OCI-LY7 (cell line): Measurements from ENCODE around the gene DDIT4. TPM values are rescaled to one million over a fixed set of nuclear protein-coding genes. Genes with fewer than 3 reads are reported as not detected.

ENCODE experiments used
- BruUV-seq: library from RNA; stranded (reverse); fragments of 400-500 nt; replicated peaks from 2 replicates; lab custom pipeline; 2021; lab: Mats Ljungman, UMichigan
- CTCF ChIA-PET: fragments of 300-600 bp; sonication (Branson Sonifier 250); formaldehyde crosslinking; loops from one replicate; lab custom pipeline; 2022; ENCODE audit warnings: antibody characterized with exemption; ENCODE audit not compliant: unreplicated experiment; lab: Charles Lee
- POLR2A ChIA-PET: fragments of 300-600 bp; sonication (Branson Sonifier 250); formaldehyde crosslinking; loops from one replicate; lab custom pipeline; 2022; ENCODE audit warnings: antibody characterized with exemption; lab: Charles Lee
- DNase-seq: peaks from one replicate; pipeline ENCODE4 v3.0.0-alpha.2; 2015; ENCODE audit warnings: low spot score
- H2AFZ ChIP-seq: fragments of 200-600 bp; sonication (generic), shearing (Covaris generic); 2 replicates; pipeline ENCODE4 v1.6.1; 2014; ENCODE audit warnings: mild to moderate bottlenecking, antibody characterized with exemption, low read length, moderate library complexity
- H3K27ac ChIP-seq: fragments of 200-600 bp; sonication (generic); 2 replicates; pipeline ENCODE4 v1.5.1; 2014; ENCODE audit warnings: mixed run types, low read depth, mild to moderate bottlenecking, moderate library complexity, low read length, inconsistent platforms; ENCODE audit not compliant: poor library complexity, severe bottlenecking
- H3K36me3 ChIP-seq: fragments of 200-600 bp; sonication (generic); 2 replicates; pipeline ENCODE4 v1.6.1; 2014; ENCODE audit warnings: mild to moderate bottlenecking, antibody characterized with exemption, low read length, moderate library complexity, mixed read lengths; ENCODE audit not compliant: insufficient read depth
- H3K4me1 ChIP-seq: fragments of 200-600 bp; sonication (generic); 2 replicates; pipeline ENCODE4 v1.5.1; 2014; ENCODE audit warnings: mild to moderate bottlenecking, low read length; ENCODE audit not compliant: insufficient read depth, poor library complexity, severe bottlenecking
- H3K4me2 ChIP-seq: fragments of 200-600 bp; sonication (generic); 2 replicates; pipeline ENCODE4 v1.6.1; 2014; ENCODE audit warnings: mild to moderate bottlenecking, low read length
- H3K4me3 ChIP-seq: fragments of 200-600 bp; sonication (generic); 2 replicates; pipeline ENCODE4 v1.5.1; 2014; ENCODE audit warnings: mild to moderate bottlenecking, low read depth, low read length; ENCODE audit not compliant: poor library complexity, severe bottlenecking
- H3K79me2 ChIP-seq: fragments of 200-600 bp; sonication (generic); 2 replicates; pipeline ENCODE4 v1.6.1; 2016; ENCODE audit warnings: low read depth, mild to moderate bottlenecking, low read length, moderate library complexity, mixed read lengths; ENCODE audit not compliant: insufficient read depth
- H3K9me2 ChIP-seq: fragments of 200-600 bp; sonication (generic); 2 replicates; pipeline ENCODE4 v1.6.1; 2016; ENCODE audit warnings: mild to moderate bottlenecking, low read length, mixed read lengths; ENCODE audit not compliant: insufficient read depth
- H3K9me3 ChIP-seq: fragments of 200-600 bp; sonication (generic); 2 replicates; pipeline ENCODE4 v1.6.1; 2014; ENCODE audit warnings: mild to moderate bottlenecking, mixed run types, low read length, mixed read lengths
- H4K20me1 ChIP-seq: fragments of 200-600 bp; sonication (generic); 2 replicates; pipeline ENCODE4 v1.6.1; 2014; ENCODE audit warnings: mild to moderate bottlenecking, antibody characterized with exemption, low read length, moderate library complexity, mixed read lengths; ENCODE audit not compliant: insufficient read depth
- EZH2phosphoT487 ChIP-seq: fragments of 200-600 bp; sonication (generic); IDR thresholded peaks from 2 replicates; pipeline ENCODE4 v1.6.1; 2018; ENCODE audit warnings: low read depth, borderline replicate concordance, mild to moderate bottlenecking, mixed run types, antibody characterized with exemption, low read length, moderate library complexity, mixed read lengths
- intact Hi-C: fragments of 100-400 bp; cut with micrococcal nuclease; formaldehyde crosslinking; loops from one replicate; pipeline ENCODE4 v1.10.0; 2022; ENCODE audit not compliant: unreplicated experiment
- total RNA-seq, 2 experiments: library from RNA; depleted of rRNA in 1 of 2; stranded (reverse); fragments of >200 nt in 1 of 2; shearing (Covaris generic) in 1 of 2; gene quantifications; 2 replicates each; pipeline ENCODE4 v1.2.3, GENCODE V29; 2014 to 2022
- TF ChIP-seq, protein P1 (sequence below): fragments of 200-600 bp; sonication (generic); conservative IDR thresholded peaks from 2 replicates; pipeline ENCODE4 v1.5.1; 2014; ENCODE audit warnings: mild to moderate bottlenecking, antibody characterized with exemption, low read length, moderate library complexity, mixed read lengths

The DDIT4 gene
- total RNA-seq, 2 experiments from 2014 or later: 91.8 to 102 TPM

DNA sequence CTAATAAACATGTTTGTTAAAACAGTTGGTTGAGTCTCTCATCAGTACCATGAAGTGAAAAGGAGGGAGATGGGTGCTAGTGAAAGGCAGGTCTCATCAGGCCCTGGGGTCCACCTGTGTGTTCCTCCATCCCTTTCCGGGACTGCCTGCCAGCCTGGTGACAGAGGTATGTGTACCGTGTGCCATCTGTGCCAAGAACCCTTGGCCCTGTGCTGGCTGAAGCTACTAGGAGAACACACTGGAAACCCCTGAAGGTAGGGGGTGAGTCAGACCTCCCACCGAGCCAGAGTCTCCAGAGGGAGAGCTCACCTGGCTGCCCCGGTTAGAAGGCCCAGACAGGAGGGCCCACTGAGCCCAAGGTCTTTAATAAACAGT lies 2.3 kb downstream of the DDIT4 start:
- H3K4me2 ChIP-seq: peak overlapping the region; percentile 97
- no peaks in the 10 kb centered on the region for H3K79me2 ChIP-seq
- H3K27ac ChIP-seq: peak overlapping the region; percentile 4
- H3K4me1 ChIP-seq: peaks cover 39% of the 10 kb centered on the region
- POLR2A ChIA-PET: interaction anchor here (0.7 to 5.5 kb wide), 10 partner anchors 10 to 144 kb away, joined by 3 to 42 read pairs (median 4); no protein-coding TSS in a partner anchor
- BruUV-seq: no TSS peak
- H4K20me1 ChIP-seq: no peaks in the 10 kb centered on the region
- H2AFZ ChIP-seq: no peak overlapping the region
- H3K9me3 ChIP-seq: no peaks in the 10 kb centered on the region
- H3K9me2 ChIP-seq: no peaks in the 10 kb centered on the region
- intact Hi-C loops: no loop called here
- H3K36me3 ChIP-seq: peaks cover 19% of the 10 kb centered on the region
- peak overlapping the region; percentile 77 for H3K4me3 ChIP-seq
- TF ChIP-seq EZH2phosphoT487: no peak
- TF ChIP-seq, protein P1, sequence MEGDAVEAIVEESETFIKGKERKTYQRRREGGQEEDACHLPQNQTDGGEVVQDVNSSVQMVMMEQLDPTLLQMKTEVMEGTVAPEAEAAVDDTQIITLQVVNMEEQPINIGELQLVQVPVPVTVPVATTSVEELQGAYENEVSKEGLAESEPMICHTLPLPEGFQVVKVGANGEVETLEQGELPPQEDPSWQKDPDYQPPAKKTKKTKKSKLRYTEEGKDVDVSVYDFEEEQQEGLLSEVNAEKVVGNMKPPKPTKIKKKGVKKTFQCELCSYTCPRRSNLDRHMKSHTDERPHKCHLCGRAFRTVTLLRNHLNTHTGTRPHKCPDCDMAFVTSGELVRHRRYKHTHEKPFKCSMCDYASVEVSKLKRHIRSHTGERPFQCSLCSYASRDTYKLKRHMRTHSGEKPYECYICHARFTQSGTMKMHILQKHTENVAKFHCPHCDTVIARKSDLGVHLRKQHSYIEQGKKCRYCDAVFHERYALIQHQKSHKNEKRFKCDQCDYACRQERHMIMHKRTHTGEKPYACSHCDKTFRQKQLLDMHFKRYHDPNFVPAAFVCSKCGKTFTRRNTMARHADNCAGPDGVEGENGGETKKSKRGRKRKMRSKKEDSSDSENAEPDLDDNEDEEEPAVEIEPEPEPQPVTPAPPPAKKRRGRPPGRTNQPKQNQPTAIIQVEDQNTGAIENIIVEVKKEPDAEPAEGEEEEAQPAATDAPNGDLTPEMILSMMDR: no peak
- CTCF ChIA-PET: interaction anchor here (0.9 kb wide), 1 partner anchor 61 kb away, joined by 3 read pairs; no protein-coding TSS in a partner anchor
- no peak for DNase-seq

DNA sequence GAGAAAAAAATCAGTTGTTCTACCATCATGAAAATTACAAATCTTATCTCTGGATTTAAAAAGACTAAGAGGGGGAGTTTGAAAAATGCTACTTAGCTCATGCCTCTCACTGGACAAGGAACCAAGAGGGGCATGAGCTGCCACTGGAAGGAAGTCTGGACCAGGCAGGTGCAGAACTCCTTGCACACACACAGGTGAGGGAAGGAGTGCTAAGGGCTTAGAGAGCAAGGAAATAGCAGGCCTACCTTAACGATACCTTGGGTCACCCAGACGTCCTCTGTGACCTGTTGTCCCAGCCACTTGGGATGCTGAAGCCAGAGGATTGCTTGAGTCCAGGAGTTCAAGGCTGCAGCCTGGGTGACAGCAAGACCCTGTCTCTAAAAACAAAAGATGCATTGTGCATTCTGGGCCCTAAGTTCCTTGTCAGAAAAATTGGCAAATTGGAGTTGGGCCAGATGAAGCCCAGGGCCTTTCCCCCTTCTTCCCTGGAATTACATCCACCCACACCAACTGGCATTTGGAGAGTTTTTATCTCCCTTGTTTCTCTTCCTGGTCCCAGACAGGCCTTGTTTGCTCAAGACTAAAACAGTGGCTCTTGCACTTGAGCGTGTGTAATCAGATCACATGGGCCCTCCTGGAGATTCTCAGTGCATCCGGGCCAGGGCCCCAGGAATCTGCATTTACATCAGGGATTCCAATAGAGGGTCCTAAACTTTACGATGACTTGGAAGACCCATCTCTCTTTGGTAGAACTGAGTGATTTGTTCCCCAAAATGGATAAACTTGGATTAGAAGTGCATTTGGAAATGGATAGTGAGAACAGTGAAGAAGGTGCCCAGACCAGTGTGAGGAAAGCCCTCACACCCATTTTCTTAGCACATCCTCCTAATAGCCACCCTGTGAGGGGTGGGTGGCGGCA lies 3.0 kb downstream of the DDIT4 start:
- peak overlapping the region; percentile 77 for H3K4me3 ChIP-seq
- DNase-seq: no peak

More for the DNA sequence above, 3.0 kb downstream of the DDIT4 start:
- Histone ChIP-seq H4K20me1 (no peaks in the 10 kb centered on the region), H3K79me2 (no peaks in the 10 kb centered on the region), H3K36me3 (peaks cover 19% of the 10 kb centered on the region), H3K4me1 (peaks cover 39% of the 10 kb centered on the region), H3K4me2 (peak overlapping the region; percentile 97; the same call in 1 of the 2 replicates), H2AFZ (no peak overlapping the region), H3K9me3 (no peaks in the 10 kb centered on the region), H3K27ac (peak overlapping the region; percentile 4), H3K9me2 (no peaks in the 10 kb centered on the region)
- ChIA-PET POLR2A (interaction anchor here (0.7 to 5.5 kb wide), 9 partner anchors 9 to 144 kb away, joined by 3 to 42 read pairs (median 4); no protein-coding TSS in a partner anchor), CTCF (no interaction called here)
- intact Hi-C loops: no loop called here
- no TSS peak for BruUV-seq
- TF ChIP-seq, protein P1: no peak
- no peak for TF ChIP-seq EZH2phosphoT487
